H1 (cell line): ENCODE measurements around the gene PPME1.

Source experiments
- POLR2A ChIP-seq, 2 experiments: IDR thresholded peaks; 1 replicate in 1 of 2; 2 replicates in 1 of 2; pipeline ENCODE4 v1.6.1; 2011; ENCODE audit warnings: low read depth in 2 of 2, low read length in 2 of 2, mild to moderate bottlenecking in 2 of 2; ENCODE audit errors: control extremely low read depth in 1 of 2
- TEAD4 ChIP-seq: IDR thresholded peaks from 2 replicates; pipeline ENCODE4 v1.6.1; 2012; ENCODE audit warnings: low read depth, low read length, inconsistent platforms, mixed read lengths
- ZNF274 ChIP-seq: IDR thresholded peaks from 2 replicates; pipeline ENCODE4 v1.7.0; 2012; ENCODE audit warnings: low read length, borderline replicate concordance; ENCODE audit errors: extremely low read depth
- TF ChIP-seq, protein P1 (sequence below), 3 experiments: IDR thresholded peaks; 1 replicate in 2 of 3; 2 replicates in 1 of 3; pipeline versions ENCODE4 v1.5.1 to v1.6.1; 2011; ENCODE audit warnings: low read length in 3 of 3, mild to moderate bottlenecking in 3 of 3, inconsistent platforms in 2 of 3, low read depth in 1 of 3, moderate library complexity in 1 of 3; ENCODE audit not compliant: insufficient read depth in 1 of 3; ENCODE audit errors: control extremely low read depth in 1 of 3

DNA sequence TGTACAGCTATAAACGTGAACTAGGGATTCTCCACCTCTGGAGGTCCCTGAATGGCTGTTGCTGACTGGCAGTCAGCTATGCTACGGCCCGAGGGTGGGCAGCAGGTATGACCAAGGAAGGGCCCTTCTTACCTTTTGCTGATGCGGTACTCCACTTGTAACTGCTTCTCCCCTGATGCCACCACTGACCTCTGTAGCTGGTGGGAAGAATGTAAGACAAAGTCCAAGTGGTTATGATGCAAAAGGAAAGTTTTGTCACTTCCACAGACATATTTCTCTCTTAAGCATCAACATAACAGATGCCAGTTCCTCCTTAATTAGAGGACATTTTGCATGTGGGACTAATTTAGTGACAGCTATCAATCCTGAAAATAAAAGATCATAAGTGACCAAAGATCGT lies 108.2 kb downstream of the PPME1 start:
- TF ChIP-seq, protein P1, sequence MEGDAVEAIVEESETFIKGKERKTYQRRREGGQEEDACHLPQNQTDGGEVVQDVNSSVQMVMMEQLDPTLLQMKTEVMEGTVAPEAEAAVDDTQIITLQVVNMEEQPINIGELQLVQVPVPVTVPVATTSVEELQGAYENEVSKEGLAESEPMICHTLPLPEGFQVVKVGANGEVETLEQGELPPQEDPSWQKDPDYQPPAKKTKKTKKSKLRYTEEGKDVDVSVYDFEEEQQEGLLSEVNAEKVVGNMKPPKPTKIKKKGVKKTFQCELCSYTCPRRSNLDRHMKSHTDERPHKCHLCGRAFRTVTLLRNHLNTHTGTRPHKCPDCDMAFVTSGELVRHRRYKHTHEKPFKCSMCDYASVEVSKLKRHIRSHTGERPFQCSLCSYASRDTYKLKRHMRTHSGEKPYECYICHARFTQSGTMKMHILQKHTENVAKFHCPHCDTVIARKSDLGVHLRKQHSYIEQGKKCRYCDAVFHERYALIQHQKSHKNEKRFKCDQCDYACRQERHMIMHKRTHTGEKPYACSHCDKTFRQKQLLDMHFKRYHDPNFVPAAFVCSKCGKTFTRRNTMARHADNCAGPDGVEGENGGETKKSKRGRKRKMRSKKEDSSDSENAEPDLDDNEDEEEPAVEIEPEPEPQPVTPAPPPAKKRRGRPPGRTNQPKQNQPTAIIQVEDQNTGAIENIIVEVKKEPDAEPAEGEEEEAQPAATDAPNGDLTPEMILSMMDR (IDR thresholded peaks at IDR 0.05; ENCODE audit: control extremely low read depth in 1 of 3, insufficient read depth in 1 of 3, low read depth in 1 of 3, low read length in 3 of 3): no peak
- no peak for TF ChIP-seq POLR2A (IDR thresholded peaks at IDR 0.05; ENCODE audit: control extremely low read depth in 1 of 2, low read depth in 2 of 2, low read length in 2 of 2)
- TF ChIP-seq ZNF274: no peak
- no peak for TF ChIP-seq TEAD4
